ENCODE results near the gene GTF3C2. TPM values are rescaled to one million over a fixed set of nuclear protein-coding genes. Genes with fewer than 3 reads are reported as not detected.
A peak's percentile ranks its signal among the peaks of the same experiment; 100 is the strongest.

The GTF3C2 gene
- total and polyA plus RNA-seq, 2 of the 13 experiments (the other 11 are each of a cell fraction or from before 2014, with no cell fraction given): 77.5 to 130 TPM

GRCh38 chr2:27370026-27370815 lies 13.7 kb upstream of the GTF3C2 start, which contains the start of the genes EIF2B4 and SNX17 (continued):
- TF ChIP-seq BCL3 (CRISPR knock-in tag; IDR thresholded peaks at IDR 0.05): peak; percentile 86
- peak; percentile 57; the same call in 1 of the 2 replicates for TF ChIP-seq ZNF7 (CRISPR knock-in tag; IDR thresholded peaks at IDR 0.05)
- TF ChIP-seq SP140L (CRISPR knock-in tag; IDR thresholded peaks at IDR 0.05; ENCODE audit: borderline replicate concordance): no peak
- peak; percentile 51; the same call in 1 of the 2 replicates for TF ChIP-seq ZFP41 (CRISPR knock-in tag; IDR thresholded peaks at IDR 0.05; ENCODE audit: borderline replicate concordance)
- peak; percentile 25; the same call in 1 of the 2 replicates for TF ChIP-seq PLSCR1 (CRISPR knock-in tag; IDR thresholded peaks at IDR 0.05; ENCODE audit: borderline replicate concordance)
- peak; percentile 65; the same call in 1 of the 2 replicates for TF ChIP-seq ZNF598 (CRISPR knock-in tag; IDR thresholded peaks at IDR 0.05; ENCODE audit: borderline replicate concordance)
- 0 out of 2 replicates have a peak, but pooled peaks have one; percentile 24 for TF ChIP-seq IRF1 (CRISPR knock-in tag; IDR thresholded peaks at IDR 0.05; ENCODE audit: low read depth)
- peak; percentile 84 to 97; a peak in 3 of 4 replicates for TF ChIP-seq KLF16 (CRISPR knock-in tag; IDR thresholded peaks at IDR 0.05)
- TF ChIP-seq TFDP2 (CRISPR knock-in tag; IDR thresholded peaks at IDR 0.05): peak; percentile 87
- no peak; the same call in none of the 2 replicates for TF ChIP-seq ZBTB10 (CRISPR knock-in tag; IDR thresholded peaks at IDR 0.05; ENCODE audit: borderline replicate concordance)
- TF ChIP-seq ZNF17 (CRISPR knock-in tag; IDR thresholded peaks at IDR 0.05): peak; percentile 97
- TF ChIP-seq MBD4 (IDR thresholded peaks at IDR 0.05; ENCODE audit: borderline replicate concordance, low read length): no peak
- TF ChIP-seq NCOA5 (CRISPR knock-in tag; IDR thresholded peaks at IDR 0.05): no peak
- peak; percentile 90; the same call in 1 of the 2 replicates for TF ChIP-seq HOXD1 (CRISPR knock-in tag; IDR thresholded peaks at IDR 0.05)
- TF ChIP-seq BATF2 (CRISPR knock-in tag; IDR thresholded peaks at IDR 0.05): peak; percentile 92; the same call in 1 of the 2 replicates
- TF ChIP-seq ZNF83 (CRISPR knock-in tag; IDR thresholded peaks at IDR 0.05; ENCODE audit: borderline replicate concordance): peak; percentile 63; the same call in 1 of the 2 replicates
- TF ChIP-seq ZNF335 (CRISPR knock-in tag; IDR thresholded peaks at IDR 0.05): peak; percentile 93
- peak; percentile 84 for TF ChIP-seq HDAC2 (CRISPR knock-in tag; IDR thresholded peaks at IDR 0.05)
- peak; percentile 69 for TF ChIP-seq ZNF263 (CRISPR knock-in tag; IDR thresholded peaks at IDR 0.05)
